K562 (cell line): ENCODE results near the gene PRSS57.

Experiments used
- ATF3 ChIP-seq, 2 experiments: fragments of 450-650 bp in 1 of 2; sonication (generic) in 1 of 2; formaldehyde crosslinking in 1 of 2; IDR thresholded peaks in 1 of 2; conservative IDR thresholded peaks in 1 of 2; 2 replicates each; pipeline versions ENCODE4 v1.6.1 to v1.8.1; 2016 to 2023; ENCODE audit warnings: mild to moderate bottlenecking in 2 of 2, moderate library complexity in 2 of 2, inconsistent platforms in 1 of 2, missing genetic modification reagents in 1 of 2
- BCLAF1 ChIP-seq, 2 experiments: fragments of 450-650 bp in 1 of 2; IDR thresholded peaks; 2 replicates each; pipeline ENCODE4 v1.6.1; 2011 to 2017; ENCODE audit warnings: low read depth in 2 of 2, antibody characterized with exemption in 1 of 2, borderline replicate concordance in 1 of 2, low read length in 1 of 2, mild to moderate bottlenecking in 1 of 2, mixed read lengths in 1 of 2; ENCODE audit not compliant: control insufficient read depth in 1 of 2
- BRF1 ChIP-seq: IDR thresholded peaks from 3 replicates; pipeline ENCODE4 v1.6.1; 2011; ENCODE audit warnings: borderline replicate concordance, mild to moderate bottlenecking; ENCODE audit not compliant: insufficient read length; ENCODE audit errors: extremely low read depth
- CEBPB ChIP-seq: fragments of 450-650 bp; IDR thresholded peaks from 2 replicates; pipeline ENCODE4 v1.6.1; 2016; ENCODE audit warnings: missing genetic modification characterization, missing compliant biosample characterization
- CTCF ChIP-seq, 3 experiments: IDR thresholded peaks in 2 of 3; conservative IDR thresholded peaks in 1 of 3; 2 replicates each; pipeline ENCODE4 v1.5.1; 2011 to 2012; ENCODE audit warnings: low read length in 3 of 3, mild to moderate bottlenecking in 3 of 3, control low read depth in 2 of 3, improper control_type of control experiment in 1 of 3, inconsistent platforms in 1 of 3, low read depth in 1 of 3, mixed read lengths in 1 of 3, moderate library complexity in 1 of 3; ENCODE audit not compliant: insufficient read depth in 2 of 3
- MXI1 ChIP-seq: IDR thresholded peaks from 2 replicates; pipeline ENCODE4 v1.6.1; 2011; ENCODE audit warnings: low read depth, mild to moderate bottlenecking, improper control_type of control experiment, low read length
- RBM25 ChIP-seq: fragments of 200-400 bp; formaldehyde crosslinking; IDR thresholded peaks from 2 replicates; pipeline ENCODE4 v1.6.1; 2018; ENCODE audit warnings: low read length, low read depth, moderate library complexity; ENCODE audit not compliant: severe bottlenecking
- TEAD4 ChIP-seq, 2 experiments: sonication (generic) in 1 of 2; formaldehyde crosslinking in 1 of 2; IDR thresholded peaks; 2 replicates each; pipeline versions ENCODE4 v1.6.1 to v1.8.0; 2012 to 2022; ENCODE audit warnings: borderline replicate concordance in 1 of 2, inconsistent platforms in 1 of 2, low read length in 1 of 2, mild to moderate bottlenecking in 1 of 2, missing genetic modification reagents in 1 of 2
- TGIF2 ChIP-seq: sonication (generic); formaldehyde crosslinking; IDR thresholded peaks from 2 replicates; pipeline ENCODE4 v1.8.1; 2022; ENCODE audit warnings: mild to moderate bottlenecking, missing genetic modification reagents, moderate library complexity

- TF ChIP-seq BCLAF1 (IDR thresholded peaks at IDR 0.05; ENCODE audit: borderline replicate concordance in 1 of 2, control insufficient read depth in 1 of 2, low read depth in 2 of 2, low read length in 1 of 2) = no peak
- TF ChIP-seq ATF3 (IDR thresholded peaks at IDR 0.05) = no peak
- no peak for TF ChIP-seq ATF3 (CRISPR knock-in tag; conservative IDR thresholded peaks at IDR 0.05)
- no peak for TF ChIP-seq TEAD4 (IDR thresholded peaks at IDR 0.05; ENCODE audit: low read length)
- TF ChIP-seq TEAD4 (CRISPR knock-in tag; IDR thresholded peaks at IDR 0.05; ENCODE audit: borderline replicate concordance) = no peak
- no peak for TF ChIP-seq TGIF2 (CRISPR knock-in tag)
- no peak for TF ChIP-seq RBM25
- no peak for TF ChIP-seq CTCF (IDR thresholded peaks at IDR 0.05 in 2 of 3, conservative IDR thresholded peaks at IDR 0.05 in 1 of 3; ENCODE audit: insufficient read depth in 2 of 3, low read depth in 1 of 3, low read length in 3 of 3)
- no peak for TF ChIP-seq BRF1
- TF ChIP-seq CEBPB (tag) = no peak
- no peak for TF ChIP-seq MXI1
Measured at GRCh38 chr19:676339-677105, 18.7 kb downstream of the PRSS57 start, which contains the start of gene FSTL3.
